HG02973 (cell line): ENCODE results near the gene ARMC6.

ENCODE experiments used
- ATAC-seq: cut with Tn5 transposase; IDR thresholded peaks from one replicate; pipeline ENCODE4 v1.9.1; 2021; ENCODE audit warnings: moderate library complexity; ENCODE audit not compliant: unreplicated experiment

The ARMC6 gene

DNA sequence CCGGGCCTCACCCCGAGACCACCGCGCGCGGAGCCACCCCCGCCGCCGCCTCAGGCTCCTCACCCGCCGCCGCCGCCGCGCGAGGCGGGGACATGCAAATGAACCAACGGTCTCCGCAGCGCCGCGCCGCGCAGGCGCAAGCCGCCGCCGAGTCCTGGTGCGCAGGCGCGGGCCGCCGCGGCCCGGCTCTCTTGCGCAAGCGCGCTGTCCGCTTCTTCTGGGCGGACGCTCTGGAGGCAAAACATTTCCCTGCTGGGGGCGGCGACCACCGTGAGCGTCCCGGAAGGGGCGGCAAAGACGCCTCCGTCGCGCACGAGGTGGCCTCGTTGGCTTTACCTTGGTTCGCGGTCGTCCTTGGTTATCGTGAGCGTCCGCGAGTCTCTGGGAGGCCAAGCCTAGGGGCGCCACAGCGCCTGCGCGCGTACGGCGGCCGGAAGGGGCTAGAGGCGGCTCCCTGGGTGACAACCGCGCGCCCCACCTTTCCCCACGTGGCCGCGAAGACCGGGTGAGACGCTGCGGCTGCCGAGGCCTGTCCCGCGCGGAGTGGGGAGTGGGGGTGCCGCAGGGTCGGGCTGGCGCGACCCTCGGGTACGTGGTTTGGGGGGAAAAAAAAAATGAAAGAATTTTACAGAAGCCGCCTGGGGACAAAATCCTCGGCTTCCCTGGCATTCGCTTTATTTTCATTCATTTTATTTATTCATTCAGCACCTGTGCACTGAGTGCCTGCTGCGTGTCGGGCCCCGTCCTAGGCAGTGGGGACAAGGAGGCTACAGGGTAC lies at the start of gene ARMC6, which contains the start of gene SUGP2:
TSS of gene ARMC6 (plus strand) at position 178 of the 778 bp plus-strand sequence. CDS start 607 bp downstream, outside the sequence.
TSS of gene SUGP2 (minus strand) at position 92 of the 778 bp plus-strand sequence. CDS start 2,446 bp downstream, outside the sequence.
- peak; percentile 56 for ATAC-seq

GRCh38 chr19:18984251-18984650 lies 49.2 kb upstream of the ARMC6 start:
- no peak for ATAC-seq

- ATAC-seq = no peak
Measured at GRCh38 chr19:18985257-18985656, 48.1 kb upstream of the ARMC6 start.

- no peak for ATAC-seq
Measured at GRCh38 chr19:18987456-18987855, 45.9 kb upstream of the ARMC6 start.

- ATAC-seq = no peak
Measured at GRCh38 chr19:18989316-18989715, 44.1 kb upstream of the ARMC6 start.

DNA sequence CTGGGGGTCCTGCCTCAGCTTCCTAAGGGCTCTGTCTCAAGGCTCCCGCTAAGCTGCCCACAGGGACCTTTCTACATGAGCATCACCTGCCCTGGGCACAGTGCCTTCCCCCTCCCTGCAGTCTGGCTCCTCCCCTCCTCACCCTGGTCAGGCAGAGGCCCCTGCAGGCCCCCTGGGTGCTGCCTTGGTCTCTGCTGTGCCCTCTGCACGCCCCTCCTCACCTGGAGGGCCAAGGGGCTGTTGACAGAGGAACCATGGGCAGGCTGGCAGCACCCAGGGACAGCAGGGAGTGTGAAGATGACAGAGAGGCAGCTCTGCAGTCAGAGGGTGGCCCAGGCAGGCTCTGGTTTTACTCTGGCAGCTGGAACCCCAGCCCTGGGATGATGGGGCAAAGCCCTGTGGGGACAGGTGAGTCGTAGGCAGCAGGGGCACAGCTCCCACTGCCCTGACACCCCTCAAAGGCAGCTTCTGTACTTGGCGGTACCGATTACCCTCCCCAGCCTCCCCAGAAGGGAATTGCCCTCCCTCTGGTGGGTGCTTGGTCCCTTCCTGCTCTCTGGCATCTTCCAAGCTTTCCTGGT lies 43.2 kb upstream of the ARMC6 start:
- ATAC-seq = no peak

DNA sequence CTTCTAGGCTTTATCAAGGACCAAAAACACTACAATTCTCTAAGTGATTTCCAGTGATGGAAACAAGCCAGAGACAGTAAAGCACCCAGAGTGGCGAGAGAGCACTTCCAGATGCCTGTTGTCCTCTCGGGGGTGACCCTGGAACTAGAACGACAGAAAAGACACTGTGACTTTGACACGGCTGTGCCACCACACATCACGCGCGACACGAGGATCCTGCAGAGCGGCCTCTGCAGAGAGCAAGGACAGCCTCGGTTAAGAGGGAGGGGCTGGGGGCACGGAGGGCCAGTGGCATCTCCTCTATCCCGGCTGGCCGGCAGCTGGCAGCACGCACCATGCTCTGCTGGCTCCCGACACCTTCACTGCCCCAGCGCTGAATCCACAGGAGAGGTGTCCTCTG lies 42.4 kb upstream of the ARMC6 start:
- ATAC-seq = no peak

DNA sequence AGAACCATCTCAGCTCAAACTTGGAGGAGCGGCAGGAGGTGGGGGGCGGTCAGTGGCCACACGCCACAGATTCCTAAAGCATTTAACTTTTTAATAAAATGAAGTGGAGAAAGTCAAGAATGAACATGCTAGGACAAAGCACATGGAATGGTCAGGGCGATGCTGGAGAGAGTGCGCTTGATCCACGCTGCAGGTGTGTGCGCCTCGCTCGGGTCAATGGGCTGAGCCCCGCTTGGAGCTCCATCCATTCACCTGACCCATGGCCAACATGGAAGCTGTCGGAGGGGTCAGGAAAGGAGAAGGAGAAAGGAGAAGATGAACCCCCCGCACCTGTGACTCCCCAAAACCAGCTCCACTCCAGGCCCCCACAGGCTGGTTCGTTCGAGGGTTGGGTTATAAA lies 41.9 kb upstream of the ARMC6 start:
- ATAC-seq = no peak

DNA sequence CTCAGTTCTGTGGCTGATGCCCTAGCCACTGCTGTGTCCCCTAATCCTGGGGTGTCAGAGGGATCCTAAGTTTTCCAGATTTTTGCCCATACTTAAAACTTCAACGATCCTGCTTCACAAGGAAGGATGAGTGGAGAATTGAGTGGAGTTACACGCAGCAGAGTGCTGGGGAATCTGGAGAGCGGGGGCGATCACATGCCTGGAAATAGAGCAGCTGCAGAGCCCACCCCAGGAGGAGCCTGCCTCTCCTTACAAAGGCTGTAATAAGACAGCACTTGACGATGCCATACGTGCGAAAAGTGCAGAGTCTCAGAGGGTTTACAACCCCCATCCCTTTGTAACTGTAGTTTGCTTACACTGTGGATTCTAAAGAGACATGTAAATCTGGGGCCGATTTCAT lies 40.7 kb upstream of the ARMC6 start:
- ATAC-seq = no peak

GRCh38 chr19:18993115-18993514 lies 40.3 kb upstream of the ARMC6 start:
- ATAC-seq = no peak

DNA sequence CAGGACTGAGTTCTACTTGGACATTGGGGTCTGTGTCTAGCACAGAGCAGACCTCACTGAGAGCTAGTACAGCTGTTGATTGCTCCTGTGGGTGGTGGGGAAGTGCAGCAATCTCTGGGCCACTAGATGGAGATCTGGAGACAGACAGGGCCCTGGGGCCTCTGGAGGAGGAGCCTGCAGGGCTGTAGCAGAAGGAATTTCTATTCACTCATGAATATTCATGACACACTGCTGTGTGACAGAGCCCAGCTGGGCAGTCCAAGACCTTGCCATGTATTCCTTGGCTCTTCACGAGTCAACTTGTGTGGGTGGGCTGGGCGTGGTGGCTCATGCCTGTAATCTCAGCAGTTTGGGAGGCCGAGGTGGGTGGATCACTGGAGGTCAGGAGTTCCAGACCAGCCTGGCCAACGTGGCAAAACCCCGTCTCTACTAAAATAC lies 37.6 kb upstream of the ARMC6 start:
- no peak for ATAC-seq

DNA sequence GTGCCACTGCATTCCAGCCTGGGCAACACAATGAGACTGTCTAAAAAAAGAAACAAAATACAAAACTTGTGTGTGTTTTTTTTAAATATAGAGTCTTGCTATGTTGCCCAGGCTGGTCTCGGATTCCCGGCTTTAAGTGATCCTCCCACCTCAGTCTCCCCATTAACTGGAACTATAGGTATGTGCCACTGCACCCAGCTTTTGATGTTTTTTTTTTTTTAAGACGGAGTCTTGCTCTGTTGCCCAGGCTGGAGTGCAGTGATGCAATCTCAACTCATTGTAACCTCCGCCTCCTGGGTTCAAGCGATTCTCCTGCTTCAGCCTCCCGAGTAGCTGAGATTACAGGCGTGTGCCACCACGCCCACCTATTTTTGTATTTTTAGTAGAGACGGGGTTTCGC lies 37.1 kb upstream of the ARMC6 start:
- no peak for ATAC-seq

DNA sequence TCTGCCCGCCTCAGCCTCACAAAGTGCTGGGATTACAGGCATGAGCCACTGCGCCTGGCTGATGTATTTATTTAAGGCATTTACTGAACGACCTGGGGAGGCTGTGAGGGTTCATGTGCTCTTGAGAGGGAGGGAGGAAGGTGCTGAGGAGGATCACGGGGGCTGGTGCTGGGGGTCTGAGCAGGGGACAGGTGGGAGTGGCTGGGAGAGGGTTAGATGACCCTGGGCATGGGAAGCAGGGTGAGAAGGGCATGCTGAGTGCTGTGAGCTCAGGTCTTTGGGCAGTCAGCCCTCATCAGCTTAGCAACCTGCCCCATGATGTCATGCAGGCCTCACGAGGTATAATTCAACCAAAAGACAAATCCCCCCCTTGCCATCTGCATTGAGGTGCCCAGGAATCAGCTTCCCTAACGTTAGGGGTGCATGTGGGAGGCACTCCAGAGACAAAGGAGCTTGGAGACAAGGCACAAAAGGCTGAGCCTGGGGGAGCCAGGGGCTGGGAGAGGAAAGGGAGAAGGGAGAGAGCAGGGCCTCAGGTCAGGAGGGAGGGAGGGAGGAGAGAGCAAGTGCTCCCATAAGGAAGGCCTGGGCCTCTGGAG lies 36.5 kb upstream of the ARMC6 start:
- ATAC-seq = no peak

DNA sequence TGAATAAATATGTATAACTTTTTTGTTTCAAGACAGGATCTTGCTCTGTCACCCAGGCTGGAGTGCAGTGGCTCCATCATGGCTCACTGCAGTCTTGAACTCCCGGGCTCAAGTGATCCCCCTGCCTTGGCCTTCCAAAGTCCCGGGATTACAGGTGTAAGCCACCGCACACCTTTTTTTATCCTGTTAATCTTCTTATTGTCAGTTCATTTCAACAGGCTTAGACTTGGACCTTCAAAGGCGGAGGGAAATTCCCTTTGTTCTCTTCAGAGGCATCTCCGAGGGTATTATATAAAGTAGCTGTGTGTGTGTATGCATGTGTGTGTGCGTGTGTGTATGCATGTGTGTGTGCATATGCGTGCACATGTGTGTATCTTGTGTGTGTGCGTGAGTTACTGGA lies 35.1 kb upstream of the ARMC6 start:
- ATAC-seq = no peak

DNA sequence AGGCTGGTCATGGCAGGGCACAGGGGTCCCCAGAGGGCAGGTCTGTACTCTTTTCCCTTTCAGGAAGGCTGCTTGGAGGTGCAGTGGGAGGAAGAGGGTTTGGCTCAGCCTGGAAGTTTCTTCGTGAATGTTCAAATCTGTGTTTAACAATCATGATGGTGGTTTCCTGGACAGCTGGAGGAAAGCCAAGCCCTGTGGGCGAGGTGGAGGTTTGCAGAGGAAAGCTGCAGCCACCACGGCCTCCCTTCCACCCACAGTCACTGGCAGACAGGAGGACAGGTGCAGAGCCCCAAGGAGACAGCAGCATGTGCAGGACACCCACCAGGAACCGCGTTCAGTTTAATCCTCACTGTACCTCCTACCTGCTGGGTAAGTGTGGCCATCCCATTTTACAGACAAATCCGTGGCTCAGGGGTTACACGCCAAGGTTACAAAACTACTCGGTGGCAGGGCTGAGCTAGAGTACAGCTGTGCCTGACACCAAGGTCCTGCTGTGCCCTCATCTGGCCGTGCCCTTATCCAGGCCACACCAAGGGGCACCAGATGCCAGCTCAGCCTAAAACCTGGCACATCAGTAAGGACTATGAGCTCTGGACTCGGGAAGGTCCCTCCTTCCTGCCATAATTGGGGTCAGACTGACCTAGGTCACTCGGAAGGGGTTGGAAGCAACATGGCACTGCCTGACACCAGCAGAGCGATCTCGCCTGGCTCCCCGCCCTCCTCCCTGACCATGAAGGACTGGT lies 34.2 kb upstream of the ARMC6 start:
- ATAC-seq = no peak

GRCh38 chr19:18999896-19000620 lies 33.3 kb upstream of the ARMC6 start:
- no peak for ATAC-seq

- no peak for ATAC-seq
Measured at GRCh38 chr19:19004144-19004543, 29.3 kb upstream of the ARMC6 start.

DNA sequence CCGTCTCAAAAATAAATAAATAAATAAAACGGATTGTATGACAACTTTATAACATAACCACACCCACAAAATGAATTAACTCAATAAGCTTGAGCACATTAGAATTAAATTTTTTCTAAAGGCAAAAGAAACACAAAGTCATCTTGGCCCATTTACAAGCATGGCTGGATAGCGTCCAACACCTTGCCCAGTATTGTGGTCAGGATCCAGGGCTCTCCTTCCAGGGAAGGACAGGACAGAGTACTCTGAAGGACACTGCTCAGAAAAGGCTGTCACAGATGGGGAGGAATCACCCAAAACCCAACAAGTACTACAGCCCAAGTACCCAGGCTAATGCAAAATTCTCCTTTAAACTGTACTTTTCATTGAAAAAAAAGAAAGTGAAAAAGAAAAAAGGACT lies 27.2 kb upstream of the ARMC6 start:
- no peak for ATAC-seq

DNA sequence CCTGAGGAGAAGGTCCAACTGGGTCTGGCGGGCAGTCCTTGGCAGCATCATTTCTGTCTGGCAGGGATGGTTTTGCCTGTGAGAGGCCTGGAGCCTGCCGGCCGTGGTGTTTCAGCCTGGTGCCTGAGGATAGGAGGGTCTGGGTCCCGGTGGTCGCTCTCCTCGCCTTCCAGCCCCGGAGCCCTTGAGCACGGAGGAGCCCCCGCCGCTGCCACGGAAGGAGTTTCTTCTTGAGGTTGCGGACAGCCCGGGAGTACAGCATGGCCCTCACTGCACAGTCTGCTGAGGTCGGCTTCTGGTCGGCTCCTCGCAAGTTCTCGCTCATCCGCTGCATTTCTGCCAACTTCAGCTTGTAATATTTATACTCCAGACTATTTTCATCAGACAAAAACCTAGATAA lies 23.5 kb upstream of the ARMC6 start:
- ATAC-seq = no peak

GRCh38 chr19:19010551-19010950 lies 22.9 kb upstream of the ARMC6 start:
- ATAC-seq = no peak

DNA sequence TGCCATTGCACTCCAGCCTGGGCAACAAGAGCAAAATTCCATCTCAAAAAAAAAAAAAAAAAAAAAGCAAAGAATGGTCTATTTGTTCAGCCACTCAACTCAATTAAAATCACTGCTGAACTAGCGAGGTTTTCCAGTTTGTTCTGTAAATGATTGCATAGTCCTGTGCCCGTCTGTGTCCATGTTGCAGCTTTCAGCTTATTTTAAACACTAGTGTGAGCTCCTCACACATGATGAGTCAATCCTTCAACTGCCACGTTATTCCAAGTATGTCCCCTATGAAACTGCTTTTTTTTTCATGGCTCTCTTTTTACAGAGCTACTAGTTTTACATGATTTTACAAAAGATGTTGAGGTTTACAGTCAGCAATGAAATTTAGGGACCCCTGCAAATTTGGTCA lies 12.3 kb upstream of the ARMC6 start:
- no peak for ATAC-seq
